Spleen (tissue), 11 donors: ENCODE measurements around the gene SLC16A5. TPM values are rescaled to one million over a fixed set of nuclear protein-coding genes. Genes with fewer than 3 reads are reported as not detected.
A peak's percentile ranks its signal among the peaks of the same experiment; 100 is the strongest.
"Not testable (repeated sequence)": the region's sequence is repeated elsewhere in the genome, so short reads cannot be mapped to it uniquely, and the experiment has no call there.

Source experiments
- DNase-seq: peaks from one replicate; pipeline ENCODE4 v3.0.0-alpha.2; 2020
- H3K27ac ChIP-seq, 8 donors: fragments of 200-600 bp; sonication (generic) in 7 of 8; 1 replicate in 4 of 8; 2 replicates in 4 of 8; pipeline versions ENCODE4 v1.5.0 to v1.8.0; 2016 to 2021; ENCODE audit warnings: inconsistent platforms in 4 of 8, mild to moderate bottlenecking in 4 of 8, moderate library complexity in 1 of 8
- H3K27me3 ChIP-seq, 7 donors: fragments of 200-600 bp; sonication (generic) in 6 of 7; replicated peaks in 1 of 7; 1 replicate in 4 of 7; 2 replicates in 3 of 7; pipeline versions ENCODE4 v1.5.0 to v1.8.0; 2016 to 2021; ENCODE audit warnings: inconsistent platforms in 3 of 7, mild to moderate bottlenecking in 1 of 7
- H3K36me3 ChIP-seq, 6 donors: fragments of 200-600 bp; sonication (generic) in 5 of 6; 1 replicate in 4 of 6; 2 replicates in 2 of 6; pipeline versions ENCODE4 v1.5.0 to v1.8.0; 2016 to 2021; ENCODE audit warnings: inconsistent platforms in 2 of 6
- H3K4me1 ChIP-seq, 6 donors: fragments of 200-600 bp; sonication (generic) in 5 of 6; 1 replicate in 3 of 6; 2 replicates in 3 of 6; pipeline versions ENCODE4 v1.5.0 to v1.8.0; 2016 to 2021; ENCODE audit warnings: inconsistent platforms in 3 of 6
- H3K4me3 ChIP-seq, 8 donors: fragments of 200-600 bp; sonication (generic) in 7 of 8; 1 replicate in 4 of 8; 2 replicates in 4 of 8; pipeline versions ENCODE4 v1.5.0 to v1.8.0; 2016 to 2021; ENCODE audit warnings: inconsistent platforms in 4 of 8, mild to moderate bottlenecking in 4 of 8, moderate library complexity in 2 of 8
- H3K9me3 ChIP-seq, 8 donors: fragments of 200-600 bp; sonication (generic) in 7 of 8; 1 replicate in 4 of 8; 2 replicates in 4 of 8; pipeline versions ENCODE4 v1.5.0 to v1.8.0; 2016 to 2021; ENCODE audit warnings: inconsistent platforms in 4 of 8
- CTCF ChIP-seq, 11 experiments: fragments of 200-600 bp in 7 of 11; fragments of 450-650 bp in 4 of 11; sonication (generic) in 4 of 11; IDR thresholded peaks in 8 of 11; conservative IDR thresholded peaks in 3 of 11; 1 replicate in 7 of 11; 2 replicates in 4 of 11; pipeline versions ENCODE4 v1.4.0 to v1.8.0; 2016 to 2021; ENCODE audit warnings: antibody characterized with exemption in 11 of 11, inconsistent platforms in 4 of 11, mild to moderate bottlenecking in 1 of 11
- POLR2A ChIP-seq, 3 donors: fragments of 450-650 bp; IDR thresholded peaks; one replicate each; pipeline ENCODE4 v1.5.1; 2017; ENCODE audit warnings: antibody characterized with exemption in 3 of 3, mild to moderate bottlenecking in 1 of 3
- POLR2AphosphoS5 ChIP-seq, 3 donors: sonication (generic); formaldehyde crosslinking; IDR thresholded peaks; one replicate each; pipeline ENCODE4 v1.5.1; 2017; ENCODE audit warnings: antibody characterized with exemption in 3 of 3
- WGBS, 5 donors: extraction: QIAGEN DNeasy Blood & Tissue Kit in 3 of 5; methylation state at CpG; one replicate each; pipeline versions ENCODE4 v1.1.5 to v1.1.7; 2013 to 2018; 5-methylcytosine and 5-hydroxymethylcytosine counted together
- intact Hi-C: fragments of 100-400 bp; cut with DNase I; formaldehyde crosslinking; loops from one replicate; pipeline ENCODE4 v1.15.0; 2023; ENCODE audit warnings: low total_unique reads
- polyA plus RNA-seq, 3 donors: library from polyadenylated mRNA; stranded (reverse); fragments of 200-250 nt; gene quantifications; one replicate each; pipeline ENCODE4 v1.2.1, GENCODE V29; 2013
- total RNA-seq, 7 donors: library from RNA; depleted of rRNA in 3 of 7; stranded (reverse); fragments of >200 nt in 3 of 7; fragmentation: NEBNext Ultra II Directional in 4 of 7; extraction: Animal tissue kit (Norgen Biotek cat#: 25700) in 4 of 7; gene quantifications; one replicate each; pipeline versions ENCODE4 v1.1.0 to v1.2.1, GENCODE V29; 2016 to 2021
- donor health status: healthy with polysubstance abuse.
- donor health status: DM: no; HTN: no; CAD: no; lungs with moderate emphysema.
- donor health status: DM: no; HTN: no; CAD: no.
- donor health status: Bipolar disorder and iron deficiency.
- donor health status: healthy.
- donor health status: DM: no; HTN: no; CAD: no.
- donor health status: DM: yes; HTN: yes; CAD: no.

The SLC16A5 gene
- total and polyA plus RNA-seq, 10 donors = 3.1 to 31.0 (median 12.2) TPM

GRCh38 chr17:75133001-75133400, 45.2 kb downstream of the SLC16A5 start:
- WGBS, 5 donors = 93 to 100% (median 97%) methylated on average over 3 of the region's 3 CpGs
- Histone ChIP-seq H3K27ac (peak overlapping the region in 2 of 8 donors; percentile 6 to 10), H3K9me3 (no peaks in the 10 kb centered on the region), H3K27me3 (no peaks in the 10 kb centered on the region), H3K36me3 (peaks cover 0 to 53% (median 27%) of the 10 kb centered on the region in 6 donors), H3K4me1 (peaks cover 11 to 41% (median 27%) of the 10 kb centered on the region in 6 donors), H3K4me3 (no peak overlapping the region)
- TF ChIP-seq CTCF (IDR thresholded peaks at IDR 0.05 in 8 of 11, conservative IDR thresholded peaks at IDR 0.05 in 3 of 11) (no peak), POLR2A (IDR thresholded peaks at IDR 0.05) (no peak)
- intact Hi-C loops = no loop called here
- peak; percentile 54 for DNase-seq

- H3K27me3 ChIP-seq, H3K9me3 ChIP-seq, H3K27ac ChIP-seq, intact Hi-C loops, H3K4me3 ChIP-seq: not testable (repeated sequence)
- H3K4me1 ChIP-seq = peaks cover 11 to 41% (median 27%) of the 10 kb centered on the region in 6 donors
- peaks cover 0 to 54% (median 22%) of the 10 kb centered on the region in 6 donors for H3K36me3 ChIP-seq
- 93 to 95% (median 95%) methylated on average over 14 of the region's 14 CpGs for WGBS, 5 donors
- DNase-seq = peak; percentile 25
These were observed 46.0 kb downstream of the SLC16A5 start for GRCh38 chr17:75133607-75134347.

- Histone ChIP-seq H3K27me3 (no peaks in the 10 kb centered on the region), H3K4me1 (peaks cover 7 to 30% (median 19%) of the 10 kb centered on the region in 6 donors), H3K4me3 (no peak overlapping the region), H3K9me3 (no peaks in the 10 kb centered on the region), H3K36me3 (peaks cover 0 to 53% (median 6%) of the 10 kb centered on the region in 6 donors), H3K27ac (no peak overlapping the region)
- intact Hi-C loops = no loop called here
- TF ChIP-seq POLR2AphosphoS5 (IDR thresholded peaks at IDR 0.05) (no peak), POLR2A (IDR thresholded peaks at IDR 0.05) (no peak), CTCF (IDR thresholded peaks at IDR 0.05 in 8 of 11, conservative IDR thresholded peaks at IDR 0.05 in 3 of 11) (no peak)
- WGBS, 5 donors = 89 to 97% (median 92%) methylated on average over 5 of the region's 5 CpGs
- peak; percentile 52 for DNase-seq
These were observed 47.7 kb downstream of the SLC16A5 start for GRCh38 chr17:75135452-75135851.

- peaks cover 0 to 57% (median 6%) of the 10 kb centered on the region in 6 donors for H3K36me3 ChIP-seq
- H3K9me3 ChIP-seq = no peaks in the 10 kb centered on the region
- H3K4me3 ChIP-seq = no peak overlapping the region
- no peaks in the 10 kb centered on the region for H3K27me3 ChIP-seq
- H3K4me1 ChIP-seq = peaks cover 3 to 30% (median 19%) of the 10 kb centered on the region in 6 donors
- no peak overlapping the region for H3K27ac ChIP-seq
- WGBS, 5 donors = 82 to 93% (median 92%) methylated on average over 8 of the region's 8 CpGs
- DNase-seq = peak; percentile 36
- no peak for TF ChIP-seq CTCF (IDR thresholded peaks at IDR 0.05 in 8 of 11, conservative IDR thresholded peaks at IDR 0.05 in 3 of 11)
- no peak for TF ChIP-seq POLR2A (IDR thresholded peaks at IDR 0.05)
- intact Hi-C loops = no loop called here
These were observed 48.2 kb downstream of the SLC16A5 start for GRCh38 chr17:75135946-75136345.

GRCh38 chr17:75137762-75138161, 50.0 kb downstream of the SLC16A5 start:
- H3K4me3 ChIP-seq, H3K27ac ChIP-seq, DNase-seq, H3K9me3 ChIP-seq, H3K27me3 ChIP-seq, intact Hi-C loops: not testable (repeated sequence)
- Histone ChIP-seq H3K4me1 (peaks cover 0 to 22% (median 16%) of the 10 kb centered on the region in 6 donors), H3K36me3 (peaks cover 0 to 74% (median 6%) of the 10 kb centered on the region in 6 donors)
- 92 to 99% (median 96%) methylated on average over 9 of the region's 9 CpGs for WGBS, 5 donors
